Choroid plexus epithelial cell (primary cell): ENCODE results near the gene HSPA8.

Experiments used
- DNase-seq: peaks from one replicate; pipeline ENCODE4 v3.0.0-alpha.2; 2010; ENCODE audit warnings: low read depth
- H3K4me3 ChIP-seq: 2 replicates; pipeline ENCODE4 v1.5.1; 2011; ENCODE audit warnings: low read depth, mild to moderate bottlenecking, control low read depth, low read length, moderate library complexity
- TF ChIP-seq, protein P1 (sequence below): conservative IDR thresholded peaks from 2 replicates; pipeline ENCODE4 v1.5.1; 2011; ENCODE audit warnings: low read depth, mild to moderate bottlenecking, control low read depth, inconsistent platforms, low read length, moderate library complexity

The HSPA8 gene

DNA sequence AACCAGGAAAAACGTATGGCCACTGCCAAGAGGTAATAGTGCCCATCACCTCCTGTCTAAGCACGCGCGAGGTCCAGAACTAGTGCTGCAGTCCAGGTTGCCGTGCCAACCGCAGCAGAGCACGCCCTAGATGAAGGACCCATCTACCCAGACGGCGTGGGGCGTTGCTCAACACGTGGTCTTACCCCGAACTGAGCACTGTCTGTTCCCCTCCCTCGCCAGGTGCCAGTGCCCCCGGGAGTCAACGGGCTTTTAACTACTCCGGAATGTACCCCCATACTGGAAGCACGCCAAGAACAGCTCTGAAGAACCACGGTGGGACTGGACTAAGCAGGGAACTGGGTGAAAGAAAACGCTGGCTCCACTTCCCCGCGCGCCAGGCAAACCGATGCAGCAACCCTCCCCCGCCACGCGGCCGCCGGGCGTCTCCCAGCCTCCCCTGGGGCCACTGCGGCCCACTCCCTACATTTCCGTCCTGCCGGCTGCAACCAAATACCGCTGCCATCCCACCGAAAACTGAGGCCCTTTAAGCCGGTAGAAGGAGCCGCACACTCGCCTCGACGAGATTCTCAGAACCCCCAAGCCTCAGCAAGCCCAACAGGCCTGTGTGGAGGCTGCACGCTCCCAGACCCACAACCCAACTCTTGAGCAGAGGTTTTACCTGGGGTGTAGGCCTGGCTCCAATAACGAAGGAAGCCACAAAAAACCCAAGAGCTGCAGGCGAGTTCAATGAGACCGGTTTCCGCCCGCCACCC is at the start of gene HSPA8:
TSS of gene HSPA8 (minus strand) at position 734 of the 755 bp plus-strand sequence. CDS start 812 bp downstream, outside the sequence.
- DNase-seq = peak; percentile 71

DNA sequence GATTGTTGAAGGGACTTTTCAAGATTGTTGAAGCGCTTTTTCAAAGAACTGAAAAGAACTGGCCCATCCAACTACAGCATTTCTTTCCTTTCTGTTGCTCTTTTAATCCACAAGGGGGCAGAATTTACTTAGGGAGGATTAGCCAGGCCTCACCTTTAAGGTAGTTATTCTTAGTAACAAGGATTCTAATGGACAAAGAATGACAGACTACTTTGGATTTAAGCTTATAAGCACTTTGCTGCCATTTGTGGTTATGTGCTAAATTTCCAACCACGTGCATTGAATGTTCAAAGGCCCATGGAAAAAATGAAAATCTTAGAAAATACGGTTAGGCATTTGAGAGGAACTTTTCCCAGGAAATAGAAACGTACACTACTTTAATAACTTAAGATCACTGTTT is 49.5 kb upstream of the HSPA8 start:
- TF ChIP-seq, protein P1, sequence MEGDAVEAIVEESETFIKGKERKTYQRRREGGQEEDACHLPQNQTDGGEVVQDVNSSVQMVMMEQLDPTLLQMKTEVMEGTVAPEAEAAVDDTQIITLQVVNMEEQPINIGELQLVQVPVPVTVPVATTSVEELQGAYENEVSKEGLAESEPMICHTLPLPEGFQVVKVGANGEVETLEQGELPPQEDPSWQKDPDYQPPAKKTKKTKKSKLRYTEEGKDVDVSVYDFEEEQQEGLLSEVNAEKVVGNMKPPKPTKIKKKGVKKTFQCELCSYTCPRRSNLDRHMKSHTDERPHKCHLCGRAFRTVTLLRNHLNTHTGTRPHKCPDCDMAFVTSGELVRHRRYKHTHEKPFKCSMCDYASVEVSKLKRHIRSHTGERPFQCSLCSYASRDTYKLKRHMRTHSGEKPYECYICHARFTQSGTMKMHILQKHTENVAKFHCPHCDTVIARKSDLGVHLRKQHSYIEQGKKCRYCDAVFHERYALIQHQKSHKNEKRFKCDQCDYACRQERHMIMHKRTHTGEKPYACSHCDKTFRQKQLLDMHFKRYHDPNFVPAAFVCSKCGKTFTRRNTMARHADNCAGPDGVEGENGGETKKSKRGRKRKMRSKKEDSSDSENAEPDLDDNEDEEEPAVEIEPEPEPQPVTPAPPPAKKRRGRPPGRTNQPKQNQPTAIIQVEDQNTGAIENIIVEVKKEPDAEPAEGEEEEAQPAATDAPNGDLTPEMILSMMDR = peak; percentile 78
- peak; percentile 70 for DNase-seq
- no peak overlapping the region for H3K4me3 ChIP-seq

More for the DNA sequence above, at the start of gene HSPA8:
- H3K4me3 ChIP-seq = peak within 1 kb of the TSS; percentile 98
- TF ChIP-seq, protein P1 = no peak

DNA sequence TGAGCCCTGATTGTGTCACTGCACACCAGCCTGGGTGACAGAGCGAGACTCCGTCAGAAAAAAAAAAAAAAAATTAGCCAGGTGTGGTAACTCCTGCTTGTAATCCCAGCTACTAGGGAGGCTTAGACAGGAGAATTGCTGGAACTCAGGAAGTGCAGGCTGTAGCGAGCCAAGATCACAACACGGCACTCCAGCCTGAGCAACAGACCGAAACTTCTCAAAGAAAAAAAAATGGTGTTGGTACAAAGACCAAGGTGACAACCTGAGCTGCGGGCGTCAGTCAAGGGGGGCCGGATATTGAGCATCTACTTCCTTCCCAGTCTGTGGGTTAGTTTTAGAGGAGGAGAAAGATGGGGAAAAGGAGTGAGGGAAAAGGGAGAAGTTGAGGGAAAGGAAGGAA is 48.5 kb upstream of the HSPA8 start:
- TF ChIP-seq, protein P1 = no peak
- no peak overlapping the region for H3K4me3 ChIP-seq
- DNase-seq = no peak

DNA sequence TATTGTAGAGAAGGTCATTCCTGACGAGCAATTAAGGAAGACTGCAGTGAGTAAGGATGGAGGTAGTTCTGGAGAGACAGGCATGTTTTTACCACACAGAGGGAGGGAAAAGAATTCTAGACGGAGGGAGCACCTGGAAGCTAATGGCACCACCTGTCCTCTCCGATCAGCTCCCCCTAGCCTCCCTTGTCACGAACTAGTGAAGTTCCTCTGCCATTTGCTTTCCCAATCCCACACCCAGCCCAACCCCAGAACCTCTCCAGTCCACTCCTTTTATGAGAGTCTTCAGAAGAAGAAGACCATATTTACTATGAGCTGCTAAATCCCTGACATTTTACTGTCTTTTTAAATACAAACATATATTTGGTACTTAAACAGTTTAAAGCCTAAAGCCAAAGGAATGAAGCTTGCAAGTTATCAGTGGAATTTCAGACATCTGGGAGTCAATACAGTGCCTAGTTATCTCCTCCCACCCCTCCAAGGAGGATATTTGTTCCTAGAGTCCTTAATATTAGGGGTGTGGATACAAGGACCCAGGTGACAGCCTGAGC is 46.1 kb upstream of the HSPA8 start:
- H3K4me3 ChIP-seq = no peak overlapping the region
- DNase-seq = no peak
- TF ChIP-seq, protein P1 = no peak

DNA sequence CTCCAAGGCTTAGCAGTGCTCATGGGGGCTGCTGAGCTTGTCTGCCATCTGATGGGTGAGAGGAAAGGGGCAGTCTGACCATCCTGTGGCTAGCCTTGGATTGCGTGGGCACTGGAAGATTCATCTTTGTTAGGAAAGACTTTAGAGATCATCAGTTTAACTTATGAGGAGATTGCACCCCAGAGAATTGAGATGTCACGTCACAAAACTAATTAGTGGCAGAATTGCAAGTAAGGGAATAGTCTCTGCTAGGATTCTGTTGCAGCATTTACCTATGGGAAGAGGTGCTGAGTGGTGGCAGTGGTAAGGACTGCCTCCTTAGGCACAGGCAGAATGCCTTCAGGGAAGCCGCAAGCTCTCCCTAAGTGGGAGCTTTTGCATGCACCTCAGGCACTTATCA is 42.8 kb upstream of the HSPA8 start:
- TF ChIP-seq, protein P1 = no peak
- no peak overlapping the region for H3K4me3 ChIP-seq
- no peak for DNase-seq

DNA sequence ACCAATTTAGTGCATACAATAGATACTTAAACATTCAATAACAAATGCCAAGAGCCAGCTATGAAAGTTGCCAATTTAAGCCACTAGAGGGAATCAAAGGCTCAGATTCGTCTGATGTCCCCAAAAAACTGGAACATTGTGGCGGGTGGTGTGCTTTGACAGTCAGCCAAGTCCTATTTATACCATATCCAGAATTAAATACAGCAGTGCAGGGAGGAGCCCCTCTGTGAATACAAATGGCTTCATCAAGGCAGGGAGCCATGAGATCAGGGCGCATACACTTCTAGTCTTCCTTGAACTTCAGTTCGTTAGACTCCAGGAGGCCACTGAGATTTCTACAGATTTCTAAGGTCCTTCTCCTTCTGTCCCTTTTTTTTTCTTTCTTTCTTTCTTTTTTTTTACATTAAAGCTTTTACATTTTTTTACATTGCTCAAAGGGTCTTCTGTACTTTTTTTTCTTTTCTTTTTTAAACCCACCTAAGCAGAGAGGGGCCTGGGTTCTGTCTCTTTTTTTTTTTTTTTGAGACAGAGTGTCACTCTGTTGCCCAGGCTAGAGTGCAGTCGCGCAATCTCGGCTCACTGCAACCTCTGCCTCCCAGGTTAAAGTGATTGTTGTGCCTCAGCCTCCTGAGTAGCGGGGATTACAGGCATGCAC is 41.5 kb upstream of the HSPA8 start:
- TF ChIP-seq, protein P1 = peak; percentile 79
- H3K4me3 ChIP-seq = no peak overlapping the region
- peak; percentile 81 for DNase-seq
